ENCODE data around the gene ARSG.

- TF ChIP-seq MAFK (IDR thresholded peaks at IDR 0.05; ENCODE audit: low read depth, low read length) (no peak), CTCF (conservative IDR thresholded peaks at IDR 0.05; ENCODE audit: low read depth, low read length) (no peak), CEBPB (IDR thresholded peaks at IDR 0.05; ENCODE audit: low read depth, low read length) (no peak), BHLHE40 (IDR thresholded peaks at IDR 0.05; ENCODE audit: low read depth, low read length) (no peak), SMC3 (IDR thresholded peaks at IDR 0.05; ENCODE audit: low read depth, low read length) (no peak), POLR2A (IDR thresholded peaks at IDR 0.05; ENCODE audit: low read depth, low read length) (no peak), NFE2L2 (IDR thresholded peaks at IDR 0.05; ENCODE audit: low read depth, low read length) (no peak), RAD21 (IDR thresholded peaks at IDR 0.05; ENCODE audit: low read length) (no peak), RFX5 (IDR thresholded peaks at IDR 0.05; ENCODE audit: low read depth, low read length) (no peak)
Measured at GRCh38 chr17:68359791-68360535, 68.7 kb downstream of the ARSG start.

Data from IMR-90 (cell line).